CD4-positive, alpha-beta T cell treated with Interleukin-17A for 4 hours (primary cell): ENCODE data around the gene AHDC1.
"Not testable (repeated sequence)": the region's sequence is repeated elsewhere in the genome, so short reads cannot be mapped to it uniquely, and the experiment has no call there.

Experiments
- DNase-seq: peaks from one replicate; pipeline ENCODE4 v3.0.0-alpha.2; 2020; ENCODE audit warnings: mixed read lengths

AHDC1 gene, protein sequence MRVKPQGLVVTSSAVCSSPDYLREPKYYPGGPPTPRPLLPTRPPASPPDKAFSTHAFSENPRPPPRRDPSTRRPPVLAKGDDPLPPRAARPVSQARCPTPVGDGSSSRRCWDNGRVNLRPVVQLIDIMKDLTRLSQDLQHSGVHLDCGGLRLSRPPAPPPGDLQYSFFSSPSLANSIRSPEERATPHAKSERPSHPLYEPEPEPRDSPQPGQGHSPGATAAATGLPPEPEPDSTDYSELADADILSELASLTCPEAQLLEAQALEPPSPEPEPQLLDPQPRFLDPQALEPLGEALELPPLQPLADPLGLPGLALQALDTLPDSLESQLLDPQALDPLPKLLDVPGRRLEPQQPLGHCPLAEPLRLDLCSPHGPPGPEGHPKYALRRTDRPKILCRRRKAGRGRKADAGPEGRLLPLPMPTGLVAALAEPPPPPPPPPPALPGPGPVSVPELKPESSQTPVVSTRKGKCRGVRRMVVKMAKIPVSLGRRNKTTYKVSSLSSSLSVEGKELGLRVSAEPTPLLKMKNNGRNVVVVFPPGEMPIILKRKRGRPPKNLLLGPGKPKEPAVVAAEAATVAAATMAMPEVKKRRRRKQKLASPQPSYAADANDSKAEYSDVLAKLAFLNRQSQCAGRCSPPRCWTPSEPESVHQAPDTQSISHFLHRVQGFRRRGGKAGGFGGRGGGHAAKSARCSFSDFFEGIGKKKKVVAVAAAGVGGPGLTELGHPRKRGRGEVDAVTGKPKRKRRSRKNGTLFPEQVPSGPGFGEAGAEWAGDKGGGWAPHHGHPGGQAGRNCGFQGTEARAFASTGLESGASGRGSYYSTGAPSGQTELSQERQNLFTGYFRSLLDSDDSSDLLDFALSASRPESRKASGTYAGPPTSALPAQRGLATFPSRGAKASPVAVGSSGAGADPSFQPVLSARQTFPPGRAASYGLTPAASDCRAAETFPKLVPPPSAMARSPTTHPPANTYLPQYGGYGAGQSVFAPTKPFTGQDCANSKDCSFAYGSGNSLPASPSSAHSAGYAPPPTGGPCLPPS (N-terminal part only)

DNA sequence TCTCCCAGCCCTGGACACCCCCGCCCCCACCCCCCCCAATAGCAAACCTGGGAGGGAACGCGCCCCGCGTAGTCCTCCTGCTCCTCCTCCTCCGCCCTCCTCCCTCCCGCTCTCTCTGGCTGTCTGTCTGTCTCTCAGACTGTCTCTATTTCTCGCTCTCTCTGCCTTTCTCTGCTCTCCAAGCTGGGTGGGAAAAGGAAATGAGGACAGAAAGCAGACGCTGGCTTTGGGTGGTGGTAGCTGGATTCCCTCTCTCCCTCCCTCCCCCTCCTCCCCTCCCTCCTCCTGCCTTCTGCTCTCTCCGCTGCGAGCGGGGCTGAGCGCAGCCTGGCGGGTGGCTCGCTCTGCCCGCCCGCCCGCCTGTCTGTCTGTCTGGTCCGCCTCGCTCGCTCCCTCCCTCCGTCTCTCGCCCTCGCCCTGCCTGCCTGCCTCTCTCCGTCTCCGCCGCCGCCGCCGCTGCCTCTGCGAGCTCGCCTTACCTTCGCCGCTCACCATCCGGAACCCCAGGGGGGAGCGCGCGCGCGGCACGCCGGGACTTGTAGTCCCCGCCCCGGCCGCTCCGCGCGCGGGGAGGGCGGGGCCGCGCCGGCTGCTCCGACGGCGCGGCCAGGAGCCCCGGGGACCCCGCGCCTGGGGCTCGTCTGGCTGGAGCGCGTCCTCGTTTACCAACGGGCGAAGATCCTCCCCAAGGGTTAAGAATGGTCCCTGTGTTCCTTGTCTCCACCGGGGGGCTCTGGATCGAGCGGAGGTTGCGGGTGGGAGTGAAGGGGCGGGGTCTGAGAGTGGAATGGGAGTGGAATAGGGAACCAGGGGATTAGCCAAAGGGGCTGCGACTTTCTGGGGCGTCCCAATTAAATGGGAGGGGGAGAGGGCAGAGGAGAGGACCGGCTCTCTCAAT, at the start of gene AHDC1:
Gene AHDC1 (minus strand): TSS at position 464 of the 898 bp plus-strand sequence. CDS start 52,029 bp downstream, outside the sequence.
- peak; percentile 94 for DNase-seq

DNA sequence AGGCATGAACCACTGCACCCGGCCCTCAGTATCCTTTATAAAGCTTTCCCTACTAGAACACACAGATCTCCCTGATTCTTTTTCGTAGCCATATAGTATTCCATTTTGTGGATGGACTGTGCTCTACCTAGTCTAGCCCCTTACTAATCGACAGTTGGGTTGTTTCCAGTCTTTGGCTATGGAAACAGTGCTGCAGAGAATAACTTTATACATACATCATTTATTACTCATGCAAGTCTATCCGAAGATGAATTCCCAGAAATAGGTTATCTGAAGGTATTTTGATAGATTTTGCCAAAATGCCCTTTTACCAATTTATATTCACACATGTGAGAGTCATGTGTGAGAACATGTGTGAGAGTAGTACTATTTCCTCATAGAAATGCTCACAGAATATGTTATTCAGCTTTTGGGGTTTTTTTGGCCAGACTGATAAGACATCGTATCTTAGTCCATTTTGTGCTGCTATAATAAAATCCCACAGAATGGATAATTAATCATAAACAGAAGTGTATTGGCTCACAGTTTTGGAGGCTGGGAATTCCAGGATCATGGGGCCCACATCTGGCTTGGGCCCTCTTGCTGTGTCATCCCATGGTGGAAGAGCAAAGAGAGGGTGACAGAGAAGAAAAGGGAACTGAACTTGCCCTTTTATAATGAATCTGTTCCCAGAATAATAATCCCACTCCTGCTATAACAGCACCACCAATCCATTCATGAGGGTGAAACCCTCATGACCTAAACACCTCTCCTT, 48.3 kb upstream of the AHDC1 start:
- DNase-seq, result no peak

DNA sequence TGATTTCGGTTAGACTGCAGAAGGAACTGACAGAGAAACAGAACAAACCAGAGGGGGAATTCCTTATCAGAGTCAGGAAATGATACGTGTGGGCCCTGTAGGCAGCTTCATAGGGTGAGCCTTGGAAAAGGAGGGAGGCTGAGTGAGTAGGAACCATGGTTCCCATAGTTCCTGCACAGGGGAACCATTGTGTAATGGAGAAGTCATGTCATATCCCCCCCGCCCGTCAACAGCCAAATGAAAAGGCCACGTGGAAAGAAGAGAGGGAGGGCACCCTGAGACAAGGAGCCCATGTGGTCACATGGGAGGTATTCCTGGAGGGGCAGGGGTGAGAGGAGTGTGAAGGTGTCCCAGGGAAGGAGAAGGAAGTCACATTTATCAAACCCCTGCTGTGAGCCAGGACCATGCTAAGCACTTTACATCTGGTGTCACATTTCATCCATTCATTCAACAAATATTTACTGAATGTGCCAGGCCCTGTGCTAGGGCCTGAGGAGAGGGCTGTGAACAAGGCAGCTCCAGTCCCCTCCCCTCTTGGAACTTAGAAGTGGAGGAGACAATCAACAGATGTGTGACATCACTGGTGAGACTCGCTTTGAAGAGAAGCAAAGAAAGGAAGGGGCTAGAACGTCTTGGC, 46.7 kb upstream of the AHDC1 start:
- no peak for DNase-seq

DNA sequence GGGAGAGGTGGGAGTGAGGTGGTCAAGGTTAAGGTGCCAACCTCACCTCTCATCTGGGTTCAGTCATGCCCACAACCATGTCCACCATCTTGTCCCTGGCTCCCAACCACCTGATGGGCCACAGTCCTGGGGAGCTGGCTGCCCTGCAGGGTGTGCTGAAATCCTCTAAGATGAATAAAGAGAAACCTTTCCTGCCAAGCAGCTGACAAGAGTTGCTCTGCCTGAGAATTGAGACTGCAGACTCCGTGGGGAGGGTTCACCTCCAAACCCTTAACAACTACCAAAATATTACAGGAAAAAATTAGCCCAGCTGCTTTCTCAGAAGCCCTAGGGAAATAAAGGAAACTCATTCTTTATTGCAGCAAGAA, 46.2 kb upstream of the AHDC1 start:
- DNase-seq, result no peak

DNA sequence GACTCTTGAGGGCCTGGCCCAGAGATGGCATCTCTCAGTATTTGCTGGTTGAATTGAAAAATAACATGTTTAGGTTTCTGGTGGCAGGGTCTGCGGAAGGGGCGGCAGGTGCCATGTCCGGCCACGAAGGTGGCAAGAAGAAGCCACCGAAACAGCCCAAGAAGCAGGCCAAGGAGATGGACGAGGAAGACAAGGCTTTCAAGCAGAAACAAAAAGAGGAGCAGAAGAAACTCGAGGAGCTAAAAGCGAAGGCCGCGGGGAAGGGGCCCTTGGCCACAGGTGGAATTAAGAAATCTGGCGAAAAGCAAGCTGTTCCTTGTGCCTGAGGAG, 45.3 kb upstream of the AHDC1 start:
- no peak for DNase-seq

DNA sequence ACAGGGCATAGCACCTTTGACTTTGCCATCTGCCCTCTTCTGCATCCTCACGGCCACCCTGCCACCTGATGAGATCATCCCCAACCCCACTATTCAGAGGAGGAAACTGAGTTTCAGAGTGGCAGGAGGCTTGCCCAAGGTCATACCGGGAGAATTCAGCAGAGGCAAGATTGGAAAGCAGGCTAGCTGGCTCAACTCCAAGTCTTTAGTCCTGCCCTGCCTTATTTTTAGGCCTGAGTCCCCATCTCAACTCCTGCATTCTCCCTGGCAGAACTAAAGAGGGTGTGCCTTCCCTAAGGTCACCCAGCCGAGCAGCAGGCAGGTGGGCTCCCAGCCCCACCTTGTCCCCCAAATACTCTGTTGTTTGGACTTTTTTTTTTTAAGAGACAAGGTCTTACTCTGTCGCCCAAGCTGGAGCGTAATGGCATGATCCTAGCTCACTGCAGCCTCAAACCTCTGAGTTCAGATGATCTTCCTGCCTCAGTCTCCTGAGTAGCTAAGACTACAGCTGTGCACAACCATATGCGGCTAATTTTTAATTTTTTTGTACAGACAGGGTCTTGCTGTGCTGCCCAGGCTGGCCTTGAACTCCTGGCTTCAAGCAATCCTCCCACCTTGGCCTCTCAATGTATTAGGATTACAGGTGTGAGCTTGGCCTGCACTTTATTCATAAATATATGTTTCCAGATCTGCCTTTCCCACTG, 44.8 kb upstream of the AHDC1 start:
- DNase-seq, result no peak

DNA sequence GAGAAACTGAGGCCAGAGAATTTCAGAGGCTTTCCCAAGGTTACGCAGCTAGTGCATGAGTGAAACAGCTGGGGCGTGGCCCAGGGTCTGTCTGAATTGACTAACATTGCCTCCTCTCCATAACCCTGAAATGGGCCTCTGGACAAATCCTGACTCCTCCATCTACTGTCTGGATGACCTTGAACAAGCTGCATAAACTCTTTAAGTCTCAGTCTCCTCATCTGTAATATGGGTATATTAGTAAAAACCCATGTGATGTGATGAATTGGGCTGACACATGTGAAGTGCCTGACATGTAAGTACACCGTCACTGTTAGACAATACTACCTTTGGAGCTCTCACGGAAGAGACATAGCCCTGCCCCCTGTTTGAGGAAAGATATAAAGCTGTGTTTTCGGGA, 43.4 kb upstream of the AHDC1 start:
- no peak for DNase-seq

DNA sequence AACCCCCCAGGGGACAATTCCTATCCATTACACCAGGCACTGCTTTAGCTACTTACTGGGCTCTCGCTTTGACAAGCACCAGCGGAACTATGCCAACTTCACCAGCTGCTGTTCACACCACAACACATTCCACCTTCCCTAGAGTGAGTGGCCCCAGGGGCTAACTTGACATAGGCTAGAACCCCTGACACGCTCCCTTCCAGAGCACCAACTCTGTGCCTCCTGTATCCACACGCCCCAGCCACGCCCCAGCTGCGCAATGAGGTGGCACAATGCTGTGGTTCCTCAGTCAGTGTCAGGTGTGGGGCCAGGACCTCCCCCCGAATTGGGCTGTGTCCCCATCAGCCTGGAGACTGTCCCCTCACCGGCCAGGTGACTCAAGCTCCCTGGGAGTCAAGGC, 42.7 kb upstream of the AHDC1 start:
- no peak for DNase-seq

DNA sequence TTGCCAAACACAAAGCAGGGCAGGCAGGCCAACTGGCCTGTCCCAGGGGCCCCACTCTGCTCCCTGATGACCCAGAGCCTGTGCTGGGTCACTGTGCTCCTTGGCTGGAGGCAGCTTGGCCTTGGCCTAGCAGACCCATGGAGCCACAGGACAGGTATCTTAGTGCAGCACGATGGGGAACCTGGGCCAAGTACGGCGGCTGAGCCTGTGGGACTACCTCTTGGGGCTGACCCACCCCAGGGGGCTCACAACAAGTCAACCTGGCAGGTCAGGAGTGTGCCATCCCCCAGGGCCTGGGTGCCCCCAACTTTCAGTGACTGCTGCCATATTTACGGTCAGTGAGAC, 41.1 kb upstream of the AHDC1 start:
- DNase-seq, result no peak

DNA sequence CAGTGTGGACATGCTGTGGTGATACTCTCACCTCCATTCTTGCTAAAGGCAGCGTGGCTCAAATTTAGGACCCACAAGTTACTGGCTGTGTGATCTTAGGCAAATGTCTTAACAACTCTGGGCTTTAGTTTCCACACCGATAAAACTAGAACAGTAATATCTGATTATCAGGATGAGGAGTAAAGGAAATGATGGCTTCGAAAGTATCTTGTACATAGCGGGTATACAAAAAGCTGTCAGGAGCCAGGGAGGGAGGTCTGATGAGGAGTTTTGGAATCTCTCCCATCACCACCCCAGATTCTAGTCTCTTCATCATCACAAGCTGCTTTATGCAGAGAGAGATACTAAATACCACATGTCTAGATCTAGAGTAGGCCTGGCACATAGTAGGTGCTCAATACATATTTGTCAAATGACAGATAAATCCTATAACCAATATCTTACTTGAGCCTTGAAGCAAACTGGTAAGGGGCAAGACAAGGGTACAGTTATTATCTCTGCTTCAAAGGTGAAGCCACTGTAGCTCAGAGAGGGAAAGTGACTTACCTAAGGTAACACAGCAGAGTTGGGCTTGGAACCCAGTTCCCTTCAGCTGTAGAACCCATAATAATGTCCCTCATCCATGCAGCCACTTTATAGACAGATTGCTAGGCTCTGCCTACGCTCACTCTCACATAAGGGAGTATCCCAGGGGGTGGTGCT, 40.6 kb upstream of the AHDC1 start:
- DNase-seq, result no peak

DNA sequence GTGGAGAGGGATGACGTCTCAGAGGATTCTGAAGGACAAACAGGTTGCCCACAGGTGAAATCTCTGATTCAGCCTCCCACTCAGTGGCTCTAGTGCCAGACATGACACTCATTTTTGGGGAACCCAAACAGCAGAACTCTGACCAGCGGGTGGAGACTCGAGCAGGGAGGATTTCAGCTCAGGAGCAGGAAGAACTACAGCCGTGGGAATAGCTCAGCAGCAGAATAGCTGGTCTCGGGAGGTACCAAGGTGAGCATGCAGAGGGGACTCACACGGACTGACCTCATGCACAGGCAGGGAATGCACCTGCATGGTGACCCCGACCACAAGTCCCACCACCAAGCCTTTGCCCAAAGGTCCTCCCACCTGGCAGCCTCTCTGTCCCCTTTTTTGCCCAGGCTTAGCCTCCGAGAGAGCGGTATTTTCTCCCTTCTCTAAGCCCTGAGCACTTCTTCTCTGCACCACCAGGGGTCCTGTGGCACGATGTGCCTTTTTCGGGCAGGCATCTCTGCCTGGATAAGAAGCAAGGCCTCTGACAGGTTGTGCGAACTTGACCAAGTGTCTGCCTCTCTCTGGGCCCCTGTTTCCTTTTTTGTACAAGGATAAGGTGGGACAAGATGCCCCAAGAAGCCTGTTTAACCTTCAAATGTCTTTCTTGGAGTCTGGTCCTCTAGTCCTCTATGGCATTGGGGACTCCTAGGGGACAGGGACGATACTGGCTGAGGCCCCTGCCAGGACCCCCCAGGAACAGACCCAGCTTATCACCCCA, 39.8 kb upstream of the AHDC1 start:
- peak; percentile 81 for DNase-seq

DNA sequence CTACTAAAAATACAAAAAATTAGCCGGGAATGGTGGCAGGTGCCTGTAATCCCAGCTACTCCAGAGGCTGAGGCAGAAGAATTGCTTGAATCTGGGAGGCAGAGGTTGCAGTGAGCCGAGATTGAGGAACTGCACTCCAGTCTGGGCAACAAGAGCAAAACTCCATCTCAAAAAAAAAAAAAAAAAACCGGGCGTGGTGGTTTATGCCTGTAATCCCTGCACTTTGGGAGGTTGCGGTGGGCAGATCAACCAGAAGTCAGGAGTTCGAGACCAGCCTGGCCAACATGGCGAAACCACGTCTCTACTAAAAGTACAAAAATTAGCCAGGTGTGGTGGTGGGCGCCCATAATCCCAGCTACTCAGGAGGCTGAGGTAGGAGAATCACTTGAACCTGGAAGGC, 36.6 kb upstream of the AHDC1 start:
- DNase-seq, result not testable (repeated sequence)

DNA sequence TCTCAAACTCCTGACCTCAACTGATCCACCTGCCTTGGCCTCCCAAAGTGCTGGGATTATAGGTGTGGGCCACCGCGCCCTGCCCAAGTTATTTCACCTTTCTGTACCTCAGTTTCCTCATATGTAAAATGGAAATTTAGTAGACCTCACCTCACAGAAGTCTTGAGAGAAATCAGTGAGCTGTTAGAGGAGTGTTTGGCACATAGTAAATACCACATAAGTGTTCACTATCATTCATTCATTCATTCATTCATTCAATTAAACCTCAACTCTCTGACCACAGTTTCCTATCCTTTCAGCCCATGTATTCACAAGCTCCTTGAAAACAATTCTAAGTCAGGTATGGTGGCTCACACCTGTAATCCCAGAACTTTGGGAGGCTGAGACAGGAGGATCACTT, 34.9 kb upstream of the AHDC1 start:
- DNase-seq, result no peak

DNA sequence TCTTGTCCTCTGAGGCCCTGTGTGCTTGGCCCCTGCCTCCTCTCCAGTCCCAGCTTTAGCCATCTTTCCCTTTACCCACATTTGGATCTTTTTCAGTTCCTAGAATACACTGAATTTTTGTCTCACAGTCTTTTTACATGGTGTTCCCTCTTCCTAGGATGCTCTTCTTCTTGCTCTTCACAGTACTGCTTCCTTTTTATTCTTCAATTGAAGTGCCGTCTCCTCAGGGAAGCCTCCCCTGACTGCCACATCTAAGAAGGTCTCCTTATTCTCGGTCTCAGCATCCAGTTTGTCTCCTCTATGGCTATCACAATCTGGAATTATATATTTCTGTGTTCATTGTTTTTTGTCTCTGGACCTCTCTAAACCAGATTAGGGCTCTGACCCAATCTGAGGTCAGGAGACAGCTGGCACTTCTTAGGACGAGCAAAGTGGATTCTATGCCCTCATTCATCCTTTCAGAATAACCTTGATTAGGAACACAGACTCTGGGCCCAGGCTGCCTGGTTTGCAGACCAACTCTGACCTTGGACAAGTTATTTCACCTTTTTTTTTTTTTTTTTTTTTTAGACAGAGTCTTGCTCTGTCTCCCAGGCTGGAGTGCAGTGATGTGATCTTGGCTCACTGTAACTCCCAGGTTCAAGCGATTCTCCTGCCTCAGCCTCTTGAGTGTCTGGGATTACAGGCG, 34.2 kb upstream of the AHDC1 start:
- no peak for DNase-seq

DNA sequence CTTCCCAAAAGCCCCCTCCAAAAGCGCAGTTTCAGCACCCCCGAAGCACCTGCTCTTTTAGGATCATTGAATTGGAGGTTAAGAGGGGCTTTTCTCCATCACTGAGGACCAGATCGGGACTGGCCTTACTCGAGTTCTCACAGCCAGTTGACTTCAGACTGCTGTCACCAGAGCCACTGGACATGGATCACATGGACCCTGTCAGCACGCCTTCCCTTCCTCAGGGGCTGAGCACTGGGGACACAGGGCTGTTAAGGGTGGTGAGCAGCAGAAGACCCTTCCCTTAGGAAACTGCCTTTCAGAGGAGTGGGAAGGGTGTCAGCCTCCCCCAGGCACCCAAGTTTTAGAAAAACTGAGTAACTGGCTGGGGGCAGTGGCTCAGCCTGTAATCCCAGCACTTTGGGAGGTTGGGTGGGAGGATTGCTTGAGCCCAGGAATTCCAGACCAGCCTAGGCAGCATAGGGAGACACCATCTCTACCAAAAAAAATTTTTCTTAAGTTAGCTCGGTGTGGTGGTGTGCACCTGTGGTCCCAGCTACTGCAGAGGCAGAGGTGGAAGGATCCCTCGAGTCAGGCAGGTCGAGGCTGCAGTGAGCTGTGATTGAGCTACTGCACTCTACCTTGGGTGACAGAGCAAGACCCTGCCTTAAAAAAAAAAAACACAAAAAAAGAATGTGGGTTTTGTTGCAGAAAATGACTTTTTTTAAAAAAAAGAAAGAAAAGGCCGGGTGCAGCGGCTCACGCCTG, 31.6 kb upstream of the AHDC1 start:
- no peak for DNase-seq

DNA sequence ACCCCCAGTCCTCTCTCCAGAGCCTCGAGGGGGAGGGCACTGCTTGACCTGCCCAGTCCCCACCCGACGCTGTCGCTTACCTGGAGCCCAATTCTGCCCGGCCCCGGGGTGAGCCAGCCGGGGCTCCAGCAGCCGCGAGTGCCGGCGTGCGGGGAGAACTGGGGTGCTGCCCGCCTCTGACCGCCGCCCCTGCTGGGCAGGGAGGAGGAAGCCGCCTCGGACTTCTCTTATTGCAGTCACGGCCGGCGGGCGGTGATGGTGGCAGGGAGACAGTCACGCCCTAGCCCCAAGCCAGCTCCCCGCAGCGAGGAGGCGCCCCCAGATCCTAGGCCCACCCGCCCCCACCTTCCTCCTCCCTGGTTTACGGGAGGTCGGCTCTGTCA, 31.0 kb upstream of the AHDC1 start, which contains the start of gene FGR:
Gene FGR (minus strand): TSS at position 201 of the 383 bp plus-strand sequence. CDS start 11,269 bp downstream, outside the sequence.
- no peak for DNase-seq

DNA sequence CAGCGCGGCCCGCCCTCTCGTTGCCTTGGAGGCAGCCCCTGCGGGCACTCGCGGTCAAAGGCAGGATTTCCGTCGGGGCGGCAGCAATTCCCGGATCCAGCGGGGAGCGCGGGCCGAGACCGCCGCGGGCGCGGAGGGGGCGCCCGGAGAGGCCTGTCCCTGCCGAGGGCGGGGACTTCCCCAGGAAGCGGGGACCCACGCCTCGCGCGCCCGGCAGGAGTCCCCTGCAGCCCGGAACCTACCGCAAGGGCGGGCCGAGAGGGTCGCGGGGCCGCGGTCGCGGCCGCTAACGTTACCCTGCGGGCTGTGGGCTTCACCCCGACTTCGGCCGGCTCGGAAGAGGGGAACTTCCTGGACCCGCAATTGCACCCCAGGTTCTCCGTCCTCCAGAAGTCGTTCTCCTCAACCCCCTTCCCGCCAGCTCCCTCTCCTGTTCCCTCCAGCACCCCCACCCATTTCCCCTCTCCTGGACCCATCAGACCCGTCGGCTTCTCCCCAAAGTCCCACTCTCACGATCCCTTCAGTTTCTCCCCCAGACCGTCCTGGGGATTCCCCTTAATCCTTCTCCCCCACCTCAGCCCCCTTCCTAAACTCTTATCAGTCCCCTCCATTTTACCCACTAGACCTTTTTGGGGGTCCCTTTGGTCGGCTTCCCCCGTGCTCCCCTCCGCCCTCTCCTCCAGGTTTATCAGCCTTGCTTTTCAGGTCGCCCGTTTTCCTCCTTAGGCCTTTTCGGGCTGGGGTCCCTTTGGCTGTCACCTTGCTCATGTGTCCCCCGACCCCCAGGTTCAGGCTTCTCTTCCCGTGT, 30.4 kb upstream of the AHDC1 start:
- DNase-seq, result peak; percentile 59
